Mammary epithelial cell (primary cell): ENCODE measurements around the gene CDH12.

Experiments used
- CTCF ChIP-seq, 2 donors: IDR thresholded peaks in 1 of 2; conservative IDR thresholded peaks in 1 of 2; 2 replicates each; pipeline ENCODE4 v1.5.1; 2011 to 2012; ENCODE audit warnings: inconsistent platforms in 2 of 2, low read length in 2 of 2, mild to moderate bottlenecking in 2 of 2, control low read depth in 1 of 2, low read depth in 1 of 2; ENCODE audit not compliant: insufficient read depth in 1 of 2; ENCODE audit errors: extremely low read depth in 1 of 2
- EZH2 ChIP-seq: IDR thresholded peaks from 2 replicates; pipeline ENCODE4 v1.6.1; 2012; ENCODE audit warnings: low read length, inconsistent platforms, borderline replicate concordance

GRCh38 chr5:22776285-22776684, 76.9 kb downstream of the CDH12 start:
- no peak for TF ChIP-seq CTCF (conservative IDR thresholded peaks at IDR 0.05 in 1 of 2, IDR thresholded peaks at IDR 0.05 in 1 of 2; ENCODE audit: extremely low read depth in 1 of 2, insufficient read depth in 1 of 2, low read depth in 1 of 2, low read length in 2 of 2)
- TF ChIP-seq EZH2: no peak
